SK-N-SH (cell line): ENCODE results near the gene OR2B2.

Experiments
- EP300 ChIP-seq, 2 experiments: IDR thresholded peaks; 2 replicates each; pipeline versions ENCODE4 v1.4.0 to v1.6.1; 2012; ENCODE audit warnings: borderline replicate concordance in 1 of 2, low read depth in 1 of 2, low read length in 1 of 2
- POLR2AphosphoS5 ChIP-seq: IDR thresholded peaks from 2 replicates; pipeline ENCODE4 v1.6.1; 2012; ENCODE audit warnings: low read depth, low read length
- SIN3A ChIP-seq: IDR thresholded peaks from 2 replicates; pipeline ENCODE4 v1.6.1; 2012; ENCODE audit warnings: low read depth, mild to moderate bottlenecking, low read length, moderate library complexity, borderline replicate concordance
- YY1 ChIP-seq: IDR thresholded peaks from 2 replicates; pipeline ENCODE4 v1.4.0; 2012; ENCODE audit warnings: low read depth, mild to moderate bottlenecking
- TF ChIP-seq, protein P1 (sequence below): fragments of 200-600 bp; sonication (generic); IDR thresholded peaks from 2 replicates; pipeline ENCODE4 v1.6.1; 2017; ENCODE audit warnings: antibody characterized with exemption, mild to moderate bottlenecking, moderate library complexity

GRCh38 chr6:27882624-27883023 is 29.6 kb downstream of the OR2B2 start:
- TF ChIP-seq, protein P1, sequence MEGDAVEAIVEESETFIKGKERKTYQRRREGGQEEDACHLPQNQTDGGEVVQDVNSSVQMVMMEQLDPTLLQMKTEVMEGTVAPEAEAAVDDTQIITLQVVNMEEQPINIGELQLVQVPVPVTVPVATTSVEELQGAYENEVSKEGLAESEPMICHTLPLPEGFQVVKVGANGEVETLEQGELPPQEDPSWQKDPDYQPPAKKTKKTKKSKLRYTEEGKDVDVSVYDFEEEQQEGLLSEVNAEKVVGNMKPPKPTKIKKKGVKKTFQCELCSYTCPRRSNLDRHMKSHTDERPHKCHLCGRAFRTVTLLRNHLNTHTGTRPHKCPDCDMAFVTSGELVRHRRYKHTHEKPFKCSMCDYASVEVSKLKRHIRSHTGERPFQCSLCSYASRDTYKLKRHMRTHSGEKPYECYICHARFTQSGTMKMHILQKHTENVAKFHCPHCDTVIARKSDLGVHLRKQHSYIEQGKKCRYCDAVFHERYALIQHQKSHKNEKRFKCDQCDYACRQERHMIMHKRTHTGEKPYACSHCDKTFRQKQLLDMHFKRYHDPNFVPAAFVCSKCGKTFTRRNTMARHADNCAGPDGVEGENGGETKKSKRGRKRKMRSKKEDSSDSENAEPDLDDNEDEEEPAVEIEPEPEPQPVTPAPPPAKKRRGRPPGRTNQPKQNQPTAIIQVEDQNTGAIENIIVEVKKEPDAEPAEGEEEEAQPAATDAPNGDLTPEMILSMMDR, result no peak
- no peak for TF ChIP-seq SIN3A
- no peak for TF ChIP-seq EP300 (IDR thresholded peaks at IDR 0.05; ENCODE audit: borderline replicate concordance in 1 of 2, low read depth in 1 of 2, low read length in 1 of 2)
- no peak for TF ChIP-seq POLR2AphosphoS5
- no peak for TF ChIP-seq YY1
